Fibroblast of mammary gland (primary cell): ENCODE results near the gene SNAPC3.

ENCODE experiments used
- DNase-seq: peaks from one replicate; pipeline ENCODE4 v3.0.0-alpha.2; 2010; ENCODE audit warnings: low read depth
- H3K4me3 ChIP-seq: 2 replicates; pipeline ENCODE4 v1.5.1; 2011; ENCODE audit warnings: low read depth, mild to moderate bottlenecking, low read length, moderate library complexity; ENCODE audit not compliant: control insufficient read depth
- CTCF ChIP-seq: conservative IDR thresholded peaks from 2 replicates; pipeline ENCODE4 v1.5.1; 2011; ENCODE audit warnings: low read depth, low read length, inconsistent platforms; ENCODE audit not compliant: control insufficient read depth, insufficient read depth

Gene SNAPC3

DNA sequence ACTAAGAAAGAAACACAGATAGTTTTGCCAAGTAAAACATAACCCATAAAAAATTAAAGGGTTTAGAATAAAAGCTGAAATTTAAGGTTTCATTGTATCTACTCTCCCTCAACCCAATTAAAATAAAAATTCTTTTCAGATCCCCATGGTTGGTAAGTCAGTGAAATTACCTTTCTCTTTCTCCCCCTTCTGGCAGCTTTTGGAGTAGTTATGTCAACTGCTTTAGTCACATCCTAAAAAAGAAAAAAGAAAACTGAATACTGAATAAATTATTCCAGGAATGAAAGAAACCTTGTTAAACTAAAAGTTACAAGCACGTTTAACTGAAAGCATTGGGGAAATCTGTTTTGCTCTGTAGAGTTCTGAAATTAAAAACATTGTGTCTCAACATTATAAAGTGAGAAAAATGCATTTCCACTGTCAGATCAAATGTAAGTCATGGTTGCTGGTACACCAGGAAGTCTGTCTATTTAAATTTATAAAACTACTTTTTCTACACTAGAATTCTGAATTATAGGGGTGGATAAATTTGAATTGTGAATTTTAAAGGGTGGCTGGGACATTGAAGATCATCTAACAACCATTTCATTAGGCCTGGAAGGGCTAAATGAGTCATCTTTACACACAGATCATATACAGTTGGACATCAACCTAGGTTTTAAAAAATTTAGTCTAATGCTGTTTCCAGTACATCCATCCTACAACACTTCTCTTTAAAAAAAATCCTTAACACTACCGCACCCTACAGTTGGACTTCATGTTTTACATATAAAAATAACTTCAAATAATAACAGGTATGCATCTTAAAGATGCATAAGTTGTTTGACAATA, 63.4 kb downstream of the SNAPC3 start:
- no peak overlapping the region for H3K4me3 ChIP-seq
- TF ChIP-seq CTCF: peak; percentile 55
- DNase-seq: peak; percentile 35

- DNase-seq: no peak
- no peak overlapping the region for H3K4me3 ChIP-seq
- no peak for TF ChIP-seq CTCF
Observed at GRCh38 chr9:15491950-15492349, 69.3 kb downstream of the SNAPC3 start.

DNA sequence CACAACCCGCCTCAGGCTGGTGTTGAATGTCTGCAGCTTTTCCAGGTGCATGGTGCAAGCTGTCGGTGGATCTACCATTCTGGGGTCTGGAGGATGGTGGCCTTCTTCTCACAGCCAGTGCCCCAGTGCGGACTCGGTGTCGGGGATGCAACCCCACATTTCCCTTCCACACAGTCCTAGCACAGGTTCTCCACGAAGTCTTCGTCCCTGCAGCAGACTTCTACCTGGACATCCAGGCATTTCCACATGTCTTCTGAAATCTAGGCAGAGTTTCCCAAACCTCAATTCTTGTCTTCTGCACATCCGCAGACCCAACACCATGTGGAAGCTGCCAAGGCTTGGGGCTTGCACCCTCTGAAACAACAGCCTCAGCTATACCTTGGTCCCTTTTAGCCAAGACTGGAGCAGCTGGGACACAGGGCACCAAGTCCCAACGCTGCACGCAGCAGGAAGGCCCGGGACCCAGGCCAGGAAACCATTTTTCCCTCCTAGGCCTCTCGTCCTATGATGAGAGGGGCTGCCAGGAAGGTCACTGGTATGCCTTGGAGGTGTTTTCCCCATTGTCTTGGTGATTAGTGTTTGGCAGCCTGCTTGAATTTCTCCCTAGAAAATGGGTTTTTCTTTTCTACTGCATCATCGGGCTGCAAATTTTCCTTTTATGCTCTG, 69.9 kb downstream of the SNAPC3 start:
- DNase-seq: no peak
- H3K4me3 ChIP-seq: no peak overlapping the region
- no peak for TF ChIP-seq CTCF

- no peak overlapping the region for H3K4me3 ChIP-seq
- DNase-seq: no peak
- TF ChIP-seq CTCF: no peak
Observed at GRCh38 chr9:15498246-15498995, 75.7 kb downstream of the SNAPC3 start.

DNA sequence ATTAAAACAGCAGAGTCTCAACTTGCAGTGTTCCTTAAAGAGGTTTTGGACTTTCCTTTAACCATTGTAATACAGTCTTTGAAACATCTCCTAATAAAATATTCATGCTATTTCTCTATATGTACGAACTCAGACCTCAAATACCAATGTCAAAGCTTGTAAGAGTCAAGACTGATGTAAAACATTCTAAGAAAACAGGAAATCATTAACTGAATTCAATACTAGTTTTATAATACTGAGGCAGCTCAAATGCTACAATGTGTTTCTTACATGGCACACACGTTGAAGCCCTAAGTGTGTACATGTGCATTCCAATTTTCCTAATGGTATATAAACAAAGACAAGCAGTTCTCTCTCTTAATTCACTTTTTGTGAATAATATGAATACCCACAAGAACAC, 76.5 kb downstream of the SNAPC3 start:
- TF ChIP-seq CTCF: no peak
- DNase-seq: no peak
- H3K4me3 ChIP-seq: no peak overlapping the region

- no peak for TF ChIP-seq CTCF
- no peak overlapping the region for H3K4me3 ChIP-seq
- DNase-seq: peak; percentile 2
Observed at GRCh38 chr9:15501179-15501578, 78.5 kb downstream of the SNAPC3 start.
